ENCODE results near the gene CLSTN1.
A peak's percentile ranks its signal among the peaks of the same experiment; 100 is the strongest.
"Not testable (repeated sequence)": the region's sequence is repeated elsewhere in the genome, so short reads cannot be mapped to it uniquely, and the experiment has no call there.

Gene CLSTN1

DNA sequence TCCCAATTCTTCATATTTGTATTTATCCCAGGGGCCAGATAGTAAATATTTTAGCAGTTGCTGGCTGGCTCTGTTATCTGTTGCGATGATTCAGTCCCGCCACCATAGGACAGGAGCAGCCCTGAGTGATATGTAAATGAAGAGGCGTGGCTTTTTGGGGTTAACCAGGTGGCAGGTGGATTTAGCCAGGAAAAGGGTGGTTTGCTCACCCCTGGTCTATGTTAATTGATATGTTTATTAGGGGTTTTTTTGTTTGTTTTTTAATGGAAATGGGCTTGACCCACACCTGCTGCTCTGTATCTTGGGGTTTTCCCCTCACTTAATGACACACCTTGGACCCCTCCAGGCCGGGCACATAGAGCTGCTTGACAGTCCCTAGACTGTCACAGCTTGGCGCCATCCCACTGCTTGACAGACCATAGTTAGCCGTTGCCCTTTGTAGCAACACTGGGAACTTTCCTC lies 109.5 kb downstream of the CLSTN1 start:
- DNase-seq (ENCODE audit: low spot score): no peak

DNA sequence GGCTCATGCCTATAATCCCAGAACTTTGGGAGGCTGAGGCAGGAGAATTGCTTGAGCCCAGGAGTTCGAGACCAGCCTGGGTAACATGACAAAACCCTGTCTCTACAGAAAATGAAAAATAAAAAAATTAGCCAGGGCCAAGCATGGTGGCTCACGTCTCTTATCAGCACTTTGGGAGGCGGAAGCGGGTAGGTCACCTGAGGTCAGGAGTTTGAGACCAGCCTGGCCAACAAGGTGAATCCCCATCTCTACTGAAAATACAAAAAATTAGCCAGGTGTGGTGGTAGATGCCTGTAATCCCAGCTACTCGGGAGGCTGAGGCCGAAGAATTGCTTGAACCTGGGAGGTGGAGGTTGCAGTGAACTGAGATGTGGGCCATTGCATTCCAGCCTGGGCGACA lies 111.0 kb downstream of the CLSTN1 start:
- not testable (repeated sequence) for DNase-seq (ENCODE audit: low spot score)

DNA sequence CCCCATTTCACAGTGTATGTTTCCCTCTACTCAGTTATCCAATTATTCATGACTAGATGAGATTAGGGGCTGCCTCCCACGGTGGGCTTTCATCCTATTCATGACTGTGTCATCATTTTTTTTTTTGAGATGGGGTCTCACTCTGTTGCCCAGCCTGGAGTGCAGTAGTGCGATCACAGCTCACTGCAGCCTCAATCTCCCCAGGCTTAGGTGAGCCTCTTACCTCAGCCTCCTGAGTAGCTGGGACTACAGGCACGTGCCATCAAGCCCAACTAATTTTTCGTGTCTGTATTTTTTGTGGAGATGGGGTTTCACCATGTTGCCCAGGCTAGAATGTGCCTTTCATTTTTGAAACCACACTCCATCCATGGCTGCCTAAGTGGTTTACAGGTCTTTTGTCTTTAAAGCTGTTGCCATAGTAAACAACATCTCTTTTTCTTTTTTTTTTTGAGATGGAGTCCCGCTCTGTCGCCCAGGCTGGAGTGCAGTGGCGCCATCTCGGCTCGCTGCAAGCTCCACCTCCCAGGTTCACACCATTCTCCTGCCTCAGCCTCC lies 112.2 kb downstream of the CLSTN1 start:
- DNase-seq (ENCODE audit: low spot score): no peak

DNA sequence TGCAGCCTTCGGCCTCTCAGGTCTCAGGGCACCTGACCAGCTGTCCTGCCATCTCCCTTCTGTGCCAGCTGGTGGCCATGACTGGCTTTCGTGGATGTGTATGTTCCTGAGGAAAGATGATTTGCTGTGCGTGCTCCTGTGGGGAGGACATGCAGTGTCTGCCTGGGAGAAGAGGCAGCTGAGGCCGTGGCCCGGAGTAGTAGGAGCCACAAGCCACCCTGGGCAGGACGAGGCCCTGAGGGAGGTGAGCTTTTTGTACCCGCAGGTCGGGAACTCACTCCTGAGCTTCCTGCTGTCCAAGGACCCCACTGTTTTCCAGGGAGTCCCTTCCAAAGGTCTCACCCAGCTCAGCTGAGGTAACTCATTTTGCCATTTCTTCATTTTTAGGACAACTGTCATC lies 113.7 kb downstream of the CLSTN1 start:
- DNase-seq (ENCODE audit: low spot score): no peak

DNA sequence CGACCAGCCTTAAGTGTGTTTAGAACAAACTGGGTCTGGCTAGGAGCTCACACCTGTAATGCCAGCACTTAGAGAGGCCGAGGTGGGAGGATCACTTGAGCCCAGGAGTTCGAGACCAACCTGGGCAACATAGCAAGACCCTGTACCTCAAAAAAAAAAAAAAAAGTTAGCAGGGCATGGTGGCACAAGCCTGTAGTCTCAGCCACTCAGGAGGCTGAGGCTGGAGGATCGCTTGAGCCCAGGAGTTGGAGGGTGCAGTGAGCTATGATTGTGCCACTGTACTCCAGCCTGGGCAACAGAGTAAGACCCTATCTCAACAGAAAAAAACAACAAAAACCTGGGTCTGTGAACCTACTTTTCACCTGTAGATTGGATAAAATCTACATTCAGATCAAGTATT lies 117.6 kb downstream of the CLSTN1 start:
- DNase-seq (ENCODE audit: low spot score): no peak

DNA sequence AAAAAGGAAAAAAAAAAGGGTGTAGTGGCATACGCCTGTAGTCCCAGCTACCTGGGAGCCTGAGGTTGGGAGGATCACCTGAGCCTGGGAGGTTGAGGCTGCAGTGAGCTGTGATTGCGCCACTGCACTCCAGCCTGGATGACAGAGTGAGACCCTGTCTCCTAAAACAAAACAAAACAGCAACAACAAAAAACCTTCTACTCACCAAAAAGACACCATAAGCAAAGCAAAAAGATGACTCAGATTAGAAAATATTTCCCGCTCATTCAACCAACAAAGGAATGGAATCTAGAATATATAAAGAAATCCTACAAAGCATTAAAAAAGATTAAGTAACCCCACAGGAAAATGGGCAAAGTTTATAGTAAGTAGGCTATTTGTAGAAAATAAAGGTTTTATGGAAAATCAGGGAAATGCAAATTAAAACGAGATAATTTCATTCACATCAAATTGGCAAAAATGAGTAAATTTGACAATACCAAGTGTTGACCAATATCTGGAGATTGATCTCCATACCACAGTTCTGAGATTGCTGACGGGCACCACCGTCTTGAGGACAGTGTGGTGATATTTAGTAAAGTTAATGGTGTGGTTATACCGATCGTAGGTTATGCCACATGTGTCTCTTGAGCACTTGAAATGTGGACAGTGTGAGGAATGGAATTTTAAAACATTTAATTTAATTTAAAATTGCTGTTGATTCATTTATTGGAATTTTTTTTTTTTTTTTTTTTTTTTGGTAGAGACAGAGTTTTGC lies 118.2 kb downstream of the CLSTN1 start:
- DNase-seq (ENCODE audit: low spot score): no peak

DNA sequence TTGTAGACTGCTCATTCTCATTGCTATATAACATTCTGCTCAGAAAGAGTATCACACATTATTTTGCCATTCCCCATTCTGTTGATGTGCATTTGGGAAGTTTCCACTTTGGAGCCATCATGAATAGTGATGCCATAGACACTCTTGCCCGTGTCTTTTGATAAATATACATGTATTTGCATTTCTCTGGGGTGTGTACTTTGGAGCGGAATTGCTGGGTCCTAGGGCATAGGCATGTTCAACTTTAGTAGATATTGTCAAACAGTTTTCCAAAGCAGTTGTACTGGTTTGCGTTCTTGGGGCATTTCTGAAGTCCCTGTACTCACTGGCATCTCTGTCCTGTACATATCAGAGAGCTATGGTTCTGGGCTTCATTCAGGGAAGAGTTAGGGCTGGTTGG lies 120.1 kb downstream of the CLSTN1 start:
- DNase-seq (ENCODE audit: low spot score): no peak

DNA sequence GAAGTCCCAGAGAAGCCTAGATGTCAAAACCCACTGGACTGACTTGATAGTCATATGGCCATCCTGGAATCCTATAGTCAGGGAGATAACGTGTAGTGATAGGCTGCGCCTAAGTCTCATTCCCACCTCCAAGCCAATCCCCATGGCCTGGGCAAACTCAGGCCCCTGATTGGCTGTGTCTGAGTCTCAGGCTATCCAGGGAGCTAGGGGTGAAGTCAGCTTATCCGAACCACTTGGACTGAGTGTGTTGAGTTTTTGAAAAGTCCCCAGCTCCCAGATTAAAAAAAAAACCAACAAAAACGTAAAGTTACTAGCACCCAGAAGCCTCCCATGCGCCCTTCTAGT lies 120.6 kb downstream of the CLSTN1 start:
- DNase-seq (ENCODE audit: low spot score): no peak

DNA sequence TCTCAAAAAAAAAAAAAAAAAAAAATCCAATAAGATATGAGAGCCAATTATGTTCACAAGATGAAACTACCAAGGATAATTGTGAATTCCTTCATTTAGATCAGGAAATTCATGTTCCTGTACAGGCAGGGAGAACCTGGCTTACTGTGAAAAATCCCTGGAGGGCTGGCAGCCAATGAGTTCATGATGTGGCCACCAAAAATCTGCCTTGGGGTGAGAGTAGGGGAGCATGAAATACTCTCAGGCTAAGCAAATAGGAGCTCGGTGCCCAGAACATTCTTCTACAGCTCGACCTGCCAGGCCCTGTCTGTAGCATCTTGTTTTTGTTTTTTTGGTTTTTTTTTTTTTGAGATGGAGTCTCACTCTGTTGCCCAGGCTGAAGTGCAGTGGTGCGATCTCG lies 122.1 kb downstream of the CLSTN1 start:
- DNase-seq (ENCODE audit: low spot score): no peak

DNA sequence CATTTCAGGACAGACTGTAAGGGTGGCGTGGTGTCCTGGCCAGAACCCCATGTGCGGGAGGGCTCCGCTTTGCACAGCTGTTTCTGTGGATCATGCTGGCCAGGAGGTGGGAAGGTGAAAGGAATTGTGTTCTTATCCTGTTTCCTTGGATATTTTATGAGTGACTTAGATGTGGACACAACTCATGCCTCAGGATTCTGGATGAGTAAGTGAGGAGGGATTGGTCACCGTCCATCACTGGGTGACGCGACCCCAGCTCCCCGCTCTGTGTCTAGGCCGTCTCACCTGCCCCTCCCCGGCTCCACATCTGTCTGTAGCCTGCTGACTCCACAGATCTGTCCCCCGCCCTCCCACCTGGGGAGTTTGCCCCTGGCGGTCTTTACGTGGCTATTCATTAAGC lies 123.4 kb downstream of the CLSTN1 start:
- peak; percentile 96 for DNase-seq (ENCODE audit: low spot score)

DNA sequence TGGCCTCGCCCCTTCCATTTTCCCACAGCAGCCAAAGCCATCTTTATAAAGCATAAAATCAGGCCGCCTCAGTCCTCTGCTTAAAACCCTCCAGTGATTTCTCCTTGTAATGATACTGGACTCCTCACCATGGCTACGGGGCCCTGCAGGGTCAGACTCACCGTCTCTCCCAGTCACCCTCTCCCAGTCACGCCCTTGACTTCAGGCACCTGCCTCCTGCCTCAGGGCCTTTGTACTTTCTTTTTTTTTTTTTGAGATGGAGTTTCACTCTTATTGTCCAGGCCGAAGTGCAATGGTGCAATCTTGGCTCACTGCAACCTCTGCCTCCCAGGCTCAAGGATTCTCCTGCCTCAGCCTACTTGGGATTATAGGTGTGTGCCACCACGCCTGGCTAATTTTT lies 124.4 kb downstream of the CLSTN1 start:
- DNase-seq (ENCODE audit: low spot score): no peak

DNA sequence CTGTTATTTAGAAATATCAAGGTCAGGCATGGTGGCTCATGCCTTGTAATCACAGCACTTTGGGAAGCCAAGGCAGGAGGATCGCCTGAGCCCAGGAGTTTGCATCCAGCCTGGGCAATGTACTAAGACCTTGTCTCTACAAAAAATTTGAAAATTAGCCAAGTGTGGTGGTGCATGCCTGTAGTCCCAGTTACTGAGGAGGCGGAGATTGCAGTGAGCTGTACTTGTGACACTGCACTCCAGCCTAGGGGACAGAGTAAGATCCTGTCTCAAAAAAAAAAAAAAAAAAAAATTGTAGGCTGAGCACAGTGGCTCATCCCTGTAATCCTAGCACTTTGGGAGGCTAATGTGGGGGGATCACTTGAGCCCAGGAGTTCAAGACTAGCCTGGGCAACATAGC lies 127.0 kb downstream of the CLSTN1 start:
- DNase-seq (ENCODE audit: low spot score): peak; percentile 32

DNA sequence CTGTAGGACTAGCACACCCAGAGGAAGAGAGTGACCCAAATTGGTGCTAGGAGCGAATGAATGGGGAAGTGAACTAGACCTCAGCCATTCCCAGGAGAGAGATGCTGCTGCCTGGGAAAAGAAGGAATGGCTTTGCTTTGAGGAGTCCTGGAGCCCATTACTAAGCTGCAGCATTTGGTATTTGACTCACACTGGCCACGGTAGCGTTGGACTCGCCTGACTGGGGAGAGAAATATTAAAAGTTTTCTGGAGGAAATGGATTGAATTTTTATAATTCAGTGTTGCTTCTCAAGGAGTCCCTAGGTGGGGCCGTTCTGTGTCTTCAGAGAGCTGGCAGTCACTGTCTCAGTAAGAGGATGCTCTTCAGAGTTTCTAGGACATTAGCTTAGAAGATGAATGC lies 132.1 kb downstream of the CLSTN1 start:
- peak; percentile 29 for DNase-seq (ENCODE audit: low spot score)

DNA sequence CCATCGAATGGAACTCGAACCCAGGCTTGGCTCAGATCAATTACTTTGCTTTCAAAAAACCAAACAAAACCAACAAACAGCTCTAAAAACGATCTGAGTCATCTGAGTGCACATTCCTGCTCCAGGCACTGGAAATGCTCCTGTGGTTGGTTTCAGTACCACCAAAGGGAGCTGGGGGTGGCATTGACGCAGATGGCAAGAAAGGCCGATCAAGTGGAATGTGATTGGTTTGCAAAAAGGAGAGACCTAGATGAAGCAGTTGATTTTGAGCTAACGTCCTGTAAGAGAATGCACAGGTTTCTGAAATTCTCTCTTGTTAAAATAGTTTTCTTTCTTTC lies 132.7 kb downstream of the CLSTN1 start:
- no peak for DNase-seq (ENCODE audit: low spot score)

DNA sequence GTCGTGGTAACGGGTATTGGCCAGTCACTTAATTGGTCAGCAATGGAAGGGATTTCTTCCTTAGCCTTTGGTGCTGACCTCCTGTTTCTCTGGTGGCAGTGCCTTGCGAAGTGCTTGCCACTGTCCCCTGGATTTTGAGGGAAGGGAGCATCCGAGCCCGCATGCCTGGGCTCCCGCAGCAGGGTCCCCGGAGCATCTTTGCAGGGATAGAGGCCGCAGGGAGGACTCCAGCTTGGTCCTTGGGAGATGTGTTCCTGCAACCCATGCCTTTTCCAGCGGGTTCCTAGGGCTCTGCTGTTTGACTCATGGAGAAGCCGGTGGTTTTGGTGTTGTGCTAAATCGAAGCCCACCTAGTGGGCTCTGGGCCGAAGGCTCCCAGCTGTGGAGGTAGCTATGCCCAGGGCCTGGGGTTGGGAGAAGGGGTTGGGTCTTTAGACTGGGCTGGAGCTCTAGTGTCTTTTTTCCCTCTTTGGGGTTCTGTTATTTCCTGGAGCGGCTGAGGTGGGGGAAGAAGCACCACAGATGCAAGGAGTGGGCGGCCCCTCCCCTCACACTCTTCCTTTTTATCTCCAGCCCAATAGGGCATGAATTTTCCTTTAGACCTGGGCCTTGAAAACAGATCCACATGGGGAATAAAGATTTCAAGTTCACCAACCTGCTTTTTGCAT lies 133.2 kb downstream of the CLSTN1 start:
- DNase-seq (ENCODE audit: low spot score): no peak

DNA sequence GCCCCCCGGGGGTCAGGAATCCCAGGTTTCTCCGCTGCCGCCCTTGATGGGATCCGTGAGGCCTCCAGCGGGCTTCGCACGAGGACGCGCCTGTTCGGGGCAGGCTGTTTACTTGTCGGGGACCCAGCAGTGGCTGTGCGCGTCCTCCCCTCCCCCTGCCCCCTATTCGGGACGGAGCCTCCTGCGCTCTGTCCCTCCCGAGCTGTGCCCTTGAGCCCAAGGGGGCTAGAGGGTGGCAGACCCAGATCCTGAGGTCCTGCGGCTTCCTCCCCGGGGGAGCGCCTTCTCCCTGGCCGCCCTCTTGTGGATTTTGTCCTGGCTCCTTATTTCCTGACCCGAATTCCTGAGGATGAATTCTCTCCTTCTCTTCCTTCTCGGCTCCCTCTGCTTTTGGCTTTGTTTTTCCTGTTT lies 133.8 kb downstream of the CLSTN1 start:
- peak; percentile 16 for DNase-seq (ENCODE audit: low spot score)

DNA sequence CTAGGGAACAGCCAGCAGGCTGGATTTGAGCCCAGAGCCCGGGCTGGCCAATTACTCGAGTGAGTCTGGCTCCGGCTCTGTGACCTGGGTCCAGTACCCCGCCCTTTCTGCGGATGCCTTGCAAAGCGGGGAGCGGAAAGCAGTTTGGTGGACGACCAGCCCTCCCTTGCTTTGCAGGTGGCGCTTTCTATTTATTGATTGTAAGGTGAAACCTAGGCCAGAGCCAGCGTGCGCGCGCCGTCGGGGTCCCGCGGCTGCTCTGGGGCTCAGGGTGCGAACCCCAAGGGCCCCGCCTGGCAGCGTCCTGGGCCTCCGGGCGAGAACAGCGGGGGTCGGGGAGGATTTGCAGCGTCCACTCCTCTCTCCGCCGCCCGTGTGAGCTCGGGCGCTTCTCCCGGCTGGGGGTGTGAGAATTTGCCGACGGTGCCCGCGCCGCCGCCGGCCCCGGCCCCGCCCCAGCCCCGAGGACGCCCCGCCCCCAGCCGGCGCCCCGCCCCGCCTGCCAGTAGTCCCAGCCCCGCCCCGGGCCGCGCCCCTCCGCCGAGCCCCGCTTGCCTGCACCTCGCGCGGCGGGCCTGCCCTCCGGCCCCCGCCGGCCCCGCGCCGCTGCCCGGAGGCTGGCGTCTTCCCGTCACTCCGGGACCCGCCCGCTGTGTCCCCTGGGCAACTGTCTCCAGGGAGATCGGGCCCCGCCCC lies 134.6 kb downstream of the CLSTN1 start:
- DNase-seq (ENCODE audit: low spot score): peak; percentile 76

DNA sequence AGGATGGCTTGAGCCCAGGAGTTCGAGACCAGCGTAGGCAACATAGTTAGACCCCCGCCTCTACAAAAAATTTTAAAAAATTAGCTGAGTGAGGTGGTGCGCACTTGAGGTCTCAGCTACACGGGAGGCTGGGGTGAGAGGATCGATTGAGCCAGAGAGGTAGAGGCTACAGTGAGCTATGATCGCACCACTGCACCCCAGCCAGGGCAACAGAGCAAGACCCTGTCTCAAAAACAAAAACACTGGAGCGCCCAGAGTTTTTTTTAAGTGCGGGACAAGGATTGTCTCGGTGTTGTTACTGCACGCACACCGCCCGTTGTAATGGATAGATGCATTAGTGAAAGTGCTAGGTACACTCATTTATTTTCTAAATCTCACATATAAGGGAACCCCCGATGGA lies 135.2 kb downstream of the CLSTN1 start:
- no peak for DNase-seq (ENCODE audit: low spot score)

DNA sequence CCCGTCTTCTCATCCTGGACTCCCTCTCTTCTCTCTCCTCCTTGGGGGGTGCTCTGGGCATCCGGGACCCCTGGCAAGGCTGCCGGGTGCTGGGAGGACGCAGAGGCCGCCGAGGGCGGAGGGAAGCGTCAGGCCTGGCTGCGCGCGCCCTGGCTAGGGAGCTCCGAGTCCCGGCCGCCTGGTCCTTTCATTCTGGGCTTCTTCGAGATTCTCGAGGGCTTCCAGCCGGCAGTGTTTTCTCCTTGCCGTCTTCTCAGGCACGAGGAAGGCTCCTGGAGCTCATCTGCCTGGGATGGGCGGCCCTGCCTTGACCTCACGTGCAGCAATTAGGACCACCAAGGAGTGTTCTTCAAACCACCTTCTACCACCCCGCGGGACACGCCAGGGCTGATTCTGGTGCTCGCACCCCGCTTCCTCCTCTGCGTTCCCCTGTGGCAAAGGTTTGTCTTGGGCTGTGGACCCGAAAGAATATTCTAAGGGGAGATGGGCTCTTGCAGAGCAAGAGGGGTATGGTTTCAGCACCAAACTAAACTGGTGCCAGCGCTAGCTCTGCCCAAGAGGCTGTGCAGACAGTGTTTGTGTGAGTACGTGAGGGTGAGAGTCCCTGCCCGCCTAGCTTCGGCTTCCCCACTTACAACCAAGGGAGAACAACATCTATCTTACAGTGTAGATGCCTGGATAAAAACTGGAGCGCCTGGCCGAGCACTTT lies 135.7 kb downstream of the CLSTN1 start:
- DNase-seq (ENCODE audit: low spot score): no peak

DNA sequence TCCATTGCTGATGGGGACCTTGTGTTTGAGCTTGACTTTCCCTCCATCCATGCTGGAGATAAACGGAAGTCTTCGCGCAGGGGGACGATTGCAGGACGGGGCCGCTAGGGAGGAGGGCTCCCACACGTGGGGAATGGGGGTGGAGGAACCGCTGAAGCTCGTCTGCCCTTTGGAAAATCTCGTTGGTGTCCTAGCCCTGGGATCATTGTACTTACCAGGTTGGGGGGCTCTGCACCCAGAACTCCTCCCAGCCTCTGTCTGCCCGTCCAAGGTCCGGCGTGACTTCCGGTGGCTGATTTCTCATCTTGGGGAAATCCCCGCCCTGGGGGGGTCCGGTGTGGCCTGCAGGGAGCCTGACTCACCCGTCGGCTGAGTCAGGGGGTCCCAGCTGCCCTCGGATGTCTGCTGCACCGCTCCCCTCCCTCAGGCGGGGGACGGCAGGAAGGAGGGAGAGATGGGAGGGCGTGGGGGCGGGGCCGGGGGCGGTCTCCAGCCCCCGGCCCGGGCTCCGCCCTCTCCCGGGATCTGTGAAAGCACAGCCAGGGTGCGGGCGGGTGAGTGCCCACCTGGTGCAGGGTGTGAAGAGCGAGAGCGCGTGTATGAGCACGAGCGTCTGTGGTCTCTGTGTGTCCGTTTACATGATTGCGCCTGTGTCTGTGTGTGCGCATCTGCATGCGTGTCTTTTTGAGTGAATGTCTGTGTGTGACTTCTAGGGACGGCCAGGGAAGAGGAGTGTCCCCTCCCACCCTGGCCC lies 136.5 kb downstream of the CLSTN1 start:
- DNase-seq (ENCODE audit: low spot score): peak; percentile 46

DNA sequence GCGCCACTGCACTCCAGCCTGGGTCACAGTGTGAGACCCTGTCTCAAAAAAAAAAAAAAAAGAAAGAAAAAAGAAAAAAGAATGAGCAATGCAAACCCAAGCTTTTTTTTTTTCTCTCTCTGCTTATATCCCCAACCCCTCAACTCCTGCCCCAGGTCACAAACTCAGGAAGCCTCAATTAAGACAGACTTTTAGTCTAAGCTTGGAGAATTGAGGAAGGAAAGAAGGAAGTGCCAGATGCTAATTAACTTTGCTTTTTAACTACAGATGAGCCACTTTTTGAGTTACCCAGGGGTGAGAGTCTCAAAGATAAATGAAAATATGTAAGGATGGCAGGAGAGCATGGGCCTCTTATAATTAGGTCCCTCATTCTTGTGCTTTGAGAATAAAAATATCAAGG lies 139.0 kb downstream of the CLSTN1 start:
- no peak for DNase-seq (ENCODE audit: low spot score)

DNA sequence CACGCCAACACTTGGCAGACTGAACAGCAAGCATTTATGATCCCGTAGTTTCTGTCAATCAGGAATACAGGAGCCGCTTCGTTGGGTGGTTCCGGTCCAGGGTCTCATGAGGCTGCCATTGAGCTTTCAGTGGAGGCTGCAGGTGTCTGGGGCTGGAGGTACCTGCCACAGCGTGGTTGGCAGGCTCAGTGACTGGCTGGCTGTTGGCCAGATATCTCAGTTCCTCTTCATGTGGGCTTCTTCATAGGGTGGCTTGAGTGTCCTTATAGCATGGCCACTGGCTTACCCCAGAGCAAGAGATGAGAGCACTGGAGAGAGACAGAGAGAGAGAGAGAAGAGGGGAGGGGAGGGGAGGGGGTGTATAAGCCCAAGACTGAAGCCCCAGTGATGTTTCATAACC lies 142.9 kb downstream of the CLSTN1 start:
- DNase-seq (ENCODE audit: low spot score): no peak
